ENCODE measurements around the gene NAP1L4. TPM values are rescaled to one million over a fixed set of nuclear protein-coding genes. Genes with fewer than 3 reads are reported as not detected.
A peak's percentile ranks its signal among the peaks of the same experiment; 100 is the strongest.

NAP1L4 gene
- total and polyA plus RNA-seq, 3 experiments from 2014 or later: 163 to 280 (median 273) TPM

DNA sequence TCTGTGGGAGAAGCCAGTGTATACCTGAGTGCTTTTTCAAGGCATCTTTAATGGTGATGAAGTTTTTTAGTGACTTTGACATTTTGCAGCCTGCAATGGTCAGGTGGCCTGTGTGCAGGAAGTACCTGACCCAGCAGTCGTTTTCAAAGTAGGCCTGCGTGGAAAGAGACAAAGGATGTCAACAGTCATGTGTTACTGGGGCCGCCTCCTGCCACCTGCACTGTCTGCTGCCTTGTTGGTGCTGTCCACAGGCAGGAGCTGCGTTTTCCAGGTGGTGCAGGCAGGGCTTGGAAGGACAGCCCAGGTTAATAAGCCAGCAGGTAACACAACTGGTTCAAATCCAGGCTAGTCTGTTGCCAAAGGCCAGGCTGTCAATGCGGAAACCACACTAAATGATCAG lies 26.5 kb upstream of the NAP1L4 start:
- Histone ChIP-seq H3K9me3 (ENCODE audit: low read length) (no peaks in the 10 kb centered on the region), H3K4me3 (ENCODE audit: low read length) (no peak overlapping the region), H3K36me3 (ENCODE audit: insufficient read depth, low read length) (peaks cover 27% of the 10 kb centered on the region), H3K27me3 (ENCODE audit: insufficient read depth, low read length, poor library complexity, severe bottlenecking) (no peaks in the 10 kb centered on the region), H3K4me1 (ENCODE audit: insufficient read depth, low read length) (peaks cover 57% of the 10 kb centered on the region), H3K27ac (ENCODE audit: low read depth, low read length) (no peak overlapping the region)
- Mint-ChIP-seq H3K4me3 (peak overlapping the region in 2 of 7 donors; percentile 20 to 36), H3K9me3 (no peaks in the 10 kb centered on the region), H3K27me3 (no peaks in the 10 kb centered on the region), H3K4me1 (peaks cover 41 to 84% (median 70%) of the 10 kb centered on the region in 3 donors), H3K36me3 (peaks cover 0 to 65% (median 5%) of the 10 kb centered on the region in 3 donors), H3K27ac (peak overlapping the region; percentile 33 to 95 (median 52))
- DNase-seq: no peak
- ChIA-PET CTCF (interaction anchor here (1.4 kb wide), 1 partner anchor 43 kb away, joined by 5 read pairs; no protein-coding TSS in a partner anchor), POLR2A (no interaction called here)

DNA sequence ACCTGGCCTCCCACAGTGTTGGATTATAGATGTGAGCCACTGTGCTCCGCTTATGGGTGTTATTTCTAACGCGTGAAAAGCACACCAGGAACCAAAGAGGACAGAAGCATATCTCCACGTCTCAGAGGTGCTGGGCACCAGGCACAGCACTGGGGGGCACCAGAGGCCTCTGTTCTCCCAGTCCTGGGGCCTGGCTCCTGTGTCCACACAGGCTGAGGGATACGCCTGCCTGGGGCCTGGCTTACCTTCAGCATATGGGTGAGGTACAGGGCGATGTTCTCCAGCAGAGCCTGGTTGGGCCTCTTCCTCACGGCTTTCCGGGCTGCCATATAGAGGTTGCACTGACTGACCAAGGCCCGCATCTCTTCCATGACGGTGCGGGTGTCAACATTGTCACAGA lies 24.7 kb upstream of the NAP1L4 start:
- CTCF ChIA-PET: interaction anchor here (4.9 kb wide), 1 partner anchor 26 kb away, joined by 43 read pairs; the partner anchor contains the start of gene NAP1L4

DNA sequence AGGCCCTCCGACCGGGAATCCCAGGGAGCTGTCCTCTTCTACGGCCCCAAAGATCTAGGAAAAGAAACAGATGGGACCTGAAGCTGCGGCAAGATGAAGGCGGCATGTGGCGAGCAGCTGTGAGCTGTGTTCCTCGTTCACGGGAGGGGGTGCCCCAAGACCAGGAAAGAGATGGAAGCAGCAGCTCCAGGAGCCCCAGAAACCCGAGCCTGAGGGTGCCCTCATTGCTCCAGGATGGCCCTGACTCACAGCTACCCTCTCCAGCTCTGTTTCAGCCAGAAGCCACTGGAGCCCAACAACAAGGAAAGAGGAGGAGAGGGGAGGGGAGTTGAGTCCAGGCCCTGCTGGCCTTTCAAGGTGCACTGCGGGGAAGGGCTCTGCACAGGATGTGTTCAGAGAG lies 23.7 kb upstream of the NAP1L4 start:
- Histone ChIP-seq H3K27ac (ENCODE audit: low read depth, low read length) (no peak overlapping the region), H3K36me3 (ENCODE audit: insufficient read depth, low read length) (peaks cover 27% of the 10 kb centered on the region), H3K9me3 (ENCODE audit: low read length) (no peaks in the 10 kb centered on the region), H3K4me1 (ENCODE audit: insufficient read depth, low read length) (peaks cover 45% of the 10 kb centered on the region), H3K27me3 (ENCODE audit: insufficient read depth, low read length, poor library complexity, severe bottlenecking) (no peaks in the 10 kb centered on the region), H3K4me3 (ENCODE audit: low read length) (no peak overlapping the region)
- POLR2A ChIA-PET: interaction anchor here (3.2 kb wide), 1 partner anchor 26 kb away, joined by 54 read pairs; the partner anchor contains the start of gene NAP1L4
- Mint-ChIP-seq H3K36me3 (peaks cover 0 to 70% (median 5%) of the 10 kb centered on the region in 3 donors), H3K27ac (peak overlapping the region in 6 of 8 donors; percentile 74 to 91 (median 88)), H3K4me3 (no peak overlapping the region), H3K9me3 (no peaks in the 10 kb centered on the region), H3K27me3 (no peaks in the 10 kb centered on the region), H3K4me1 (peaks cover 29 to 74% (median 51%) of the 10 kb centered on the region in 3 donors)
- no peak for DNase-seq
- CTCF ChIA-PET: interaction anchor here (0.9 to 4.9 kb wide), 7 partner anchors 19 to 483 kb away, joined by 3 to 43 read pairs (median 6); partner anchors contain the start of gene NAP1L4

More for the DNA sequence above, 24.7 kb upstream of the NAP1L4 start:
- H3K4me3 Mint-ChIP-seq: peak overlapping the region in 1 of 7 donors; percentile 39
- peaks cover 0 to 63% (median 5%) of the 10 kb centered on the region in 3 donors for H3K36me3 Mint-ChIP-seq
- H3K9me3 ChIP-seq (ENCODE audit: low read length): no peaks in the 10 kb centered on the region
- H3K27ac Mint-ChIP-seq: peak overlapping the region; percentile 29 to 92 (median 62)
- peaks cover 27% of the 10 kb centered on the region for H3K36me3 ChIP-seq (ENCODE audit: insufficient read depth, low read length)
- H3K9me3 Mint-ChIP-seq: no peaks in the 10 kb centered on the region
- no peak overlapping the region for H3K4me3 ChIP-seq (ENCODE audit: low read length)
- H3K27me3 Mint-ChIP-seq: no peaks in the 10 kb centered on the region
- no peaks in the 10 kb centered on the region for H3K27me3 ChIP-seq (ENCODE audit: insufficient read depth, low read length, poor library complexity, severe bottlenecking)
- H3K4me1 ChIP-seq (ENCODE audit: insufficient read depth, low read length): peaks cover 48% of the 10 kb centered on the region
- H3K4me1 Mint-ChIP-seq: peaks cover 32 to 82% (median 61%) of the 10 kb centered on the region in 3 donors
- POLR2A ChIA-PET: interaction anchor here (3.2 kb wide), 1 partner anchor 27 kb away, joined by 54 read pairs; the partner anchor contains the start of gene NAP1L4
- no peak for DNase-seq
- no peak overlapping the region for H3K27ac ChIP-seq (ENCODE audit: low read depth, low read length)

DNA sequence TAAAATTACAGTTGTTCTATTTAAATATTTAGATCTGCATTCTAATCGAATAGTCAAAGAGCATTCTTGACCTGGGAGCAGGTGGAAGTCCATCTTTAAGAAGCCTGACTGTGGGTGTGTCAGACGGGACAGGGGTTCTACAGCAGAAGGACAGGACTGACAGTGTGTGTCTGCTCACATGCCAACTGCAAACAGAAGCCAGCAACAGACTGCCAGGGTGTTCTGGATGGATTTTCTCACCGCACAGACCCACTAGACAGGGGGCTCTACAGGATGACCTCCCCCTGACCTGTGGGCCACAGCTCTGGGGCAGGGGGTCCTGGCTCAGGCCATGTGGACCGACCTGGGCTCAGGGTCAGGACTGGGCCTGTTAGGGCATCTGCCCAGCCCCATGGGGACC lies 22.8 kb upstream of the NAP1L4 start:
- peak overlapping the region; percentile 33 for H3K4me3 ChIP-seq (ENCODE audit: low read length)
- Mint-ChIP-seq H3K27ac (peak overlapping the region; percentile 72 to 91 (median 88)), H3K27me3 (no peaks in the 10 kb centered on the region), H3K4me3 (peak overlapping the region in 6 of 7 donors; percentile 57 to 76 (median 72)), H3K36me3 (peaks cover 0 to 71% (median 5%) of the 10 kb centered on the region in 3 donors), H3K9me3 (no peaks in the 10 kb centered on the region), H3K4me1 (peaks cover 28 to 74% (median 52%) of the 10 kb centered on the region in 3 donors)
- H3K9me3 ChIP-seq (ENCODE audit: low read length): no peaks in the 10 kb centered on the region
- peaks cover 23% of the 10 kb centered on the region for H3K36me3 ChIP-seq (ENCODE audit: insufficient read depth, low read length)
- POLR2A ChIA-PET: interaction anchor here (0.6 to 3.2 kb wide), 7 partner anchors 11 to 85 kb away, joined by 3 to 54 read pairs (median 3); partner anchors contain the start of genes CARS1, NAP1L4 and PHLDA2
- peaks cover 45% of the 10 kb centered on the region for H3K4me1 ChIP-seq (ENCODE audit: insufficient read depth, low read length)
- CTCF ChIA-PET: interaction anchor here (0.7 to 4.9 kb wide), 17 partner anchors 8 to 482 kb away, joined by 3 to 43 read pairs (median 3); partner anchors contain the start of genes CARS1 and NAP1L4
- peak in 1 of 5 donors; percentile 45 for DNase-seq
- no peaks in the 10 kb centered on the region for H3K27me3 ChIP-seq (ENCODE audit: insufficient read depth, low read length, poor library complexity, severe bottlenecking)
- no peak overlapping the region for H3K27ac ChIP-seq (ENCODE audit: low read depth, low read length)

DNA sequence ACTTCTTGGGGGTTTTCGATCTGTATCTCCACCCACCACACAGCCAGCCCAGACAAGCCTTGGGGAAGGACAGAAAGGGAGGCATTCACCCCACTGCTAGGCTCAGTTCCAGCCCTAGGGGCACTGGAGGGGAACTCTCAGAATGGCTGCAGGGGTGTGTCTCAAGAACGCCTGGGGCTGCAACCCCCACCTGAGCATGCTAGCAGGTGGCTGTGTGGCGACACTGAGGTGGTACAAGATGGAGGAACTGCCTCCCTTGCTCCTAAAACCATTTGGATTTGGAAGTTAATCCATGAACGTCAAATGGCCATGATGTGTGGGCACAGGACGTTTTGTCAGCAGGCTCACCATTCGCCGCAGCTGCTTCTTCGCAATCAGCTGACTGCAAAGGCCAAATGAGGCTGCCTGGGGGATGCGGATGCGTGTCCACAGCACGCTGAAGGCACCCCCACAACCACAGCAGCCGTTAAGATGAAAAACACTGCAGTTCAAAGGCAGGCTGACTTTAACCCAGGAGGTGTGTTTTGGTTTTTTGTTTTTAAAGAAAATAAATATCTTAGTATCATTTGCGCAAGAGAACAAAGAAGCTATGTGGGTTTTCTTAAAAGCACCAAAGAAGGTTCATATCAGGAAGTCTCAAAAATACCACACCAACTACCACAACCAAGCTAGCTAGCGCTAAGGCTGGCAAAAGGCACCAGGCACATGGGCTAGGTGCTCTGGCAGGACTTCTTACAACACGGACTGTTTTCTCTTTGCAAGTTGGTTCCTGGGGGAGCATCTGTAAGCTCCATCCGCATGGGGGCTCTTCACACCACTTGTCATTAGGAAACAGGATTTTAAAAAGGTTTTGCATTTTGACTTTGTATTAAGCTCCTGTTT lies 22.2 kb upstream of the NAP1L4 start:
- H3K9me3 Mint-ChIP-seq: no peaks in the 10 kb centered on the region
- H3K36me3 Mint-ChIP-seq: peaks cover 0 to 72% (median 7%) of the 10 kb centered on the region in 3 donors
- peaks cover 28 to 81% (median 57%) of the 10 kb centered on the region in 3 donors for H3K4me1 Mint-ChIP-seq
- Histone ChIP-seq H3K27ac (ENCODE audit: low read depth, low read length) (no peak overlapping the region), H3K4me3 (ENCODE audit: low read length) (peak overlapping the region; percentile 58), H3K4me1 (ENCODE audit: insufficient read depth, low read length) (peaks cover 45% of the 10 kb centered on the region), H3K27me3 (ENCODE audit: insufficient read depth, low read length, poor library complexity, severe bottlenecking) (no peaks in the 10 kb centered on the region), H3K9me3 (ENCODE audit: low read length) (no peaks in the 10 kb centered on the region), H3K36me3 (ENCODE audit: insufficient read depth, low read length) (peaks cover 22% of the 10 kb centered on the region)
- peak; percentile 53 to 95 (median 88) for DNase-seq
- ChIA-PET CTCF (interaction anchor here (0.7 to 4.9 kb wide), 16 partner anchors 8 to 481 kb away, joined by 3 to 43 read pairs (median 3); partner anchors contain the start of genes CARS1 and NAP1L4), POLR2A (interaction anchor here (0.6 to 3.2 kb wide), 8 partner anchors 11 to 85 kb away, joined by 3 to 54 read pairs (median 4); partner anchors contain the start of genes CARS1, NAP1L4 and PHLDA2)
- H3K27me3 Mint-ChIP-seq: no peaks in the 10 kb centered on the region
- peak overlapping the region; percentile 6 to 76 (median 71) for H3K4me3 Mint-ChIP-seq
- peak overlapping the region; percentile 74 to 91 (median 88) for H3K27ac Mint-ChIP-seq

DNA sequence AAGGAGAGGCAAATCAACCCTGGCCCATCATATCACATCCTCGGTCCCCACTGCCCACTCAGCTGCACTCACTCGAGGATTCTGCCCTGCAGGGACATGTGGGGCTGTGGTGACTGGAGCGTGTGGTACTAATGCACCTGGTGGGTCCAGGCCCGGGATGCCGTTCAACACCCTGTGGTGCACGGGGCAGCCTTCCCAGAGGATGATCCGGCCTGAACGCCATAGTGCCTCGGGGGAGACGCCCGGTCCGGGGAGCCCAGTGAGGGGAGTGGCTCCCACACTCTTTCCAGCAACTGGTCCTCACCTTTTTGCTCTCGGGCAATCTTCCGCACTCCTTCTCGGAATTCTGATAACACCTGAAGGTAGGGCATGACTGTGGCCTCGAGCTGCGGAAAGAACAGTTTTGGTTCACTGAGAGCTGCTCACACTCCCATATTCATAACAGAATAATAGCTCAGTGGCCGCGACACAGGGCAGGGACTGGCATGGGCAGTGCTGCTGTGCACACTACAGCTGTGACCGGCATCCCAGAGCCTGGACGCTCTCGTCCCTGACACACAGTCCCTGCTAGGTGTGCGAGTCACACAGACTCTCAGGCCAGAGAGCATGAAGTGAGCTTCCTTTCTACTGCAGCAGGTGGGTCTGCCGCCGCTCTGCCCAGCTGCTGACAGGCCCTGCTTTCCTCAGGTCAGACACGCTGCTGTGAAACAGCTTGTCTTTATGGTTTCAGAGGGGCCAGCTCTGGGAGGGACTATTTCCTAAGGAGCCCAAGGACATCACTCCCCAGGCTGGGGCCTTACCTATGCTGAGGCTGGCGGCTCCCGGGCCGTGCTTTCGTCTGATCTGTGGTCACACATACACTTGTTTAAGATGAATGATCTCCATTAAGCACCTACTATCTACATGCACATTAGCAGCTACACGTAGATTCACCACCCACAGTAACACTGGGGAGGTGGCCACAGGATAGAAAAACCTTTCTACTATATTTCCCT lies 20.1 kb upstream of the NAP1L4 start:
- H3K27ac Mint-ChIP-seq: peak overlapping the region in 5 of 8 donors; percentile 35 to 68 (median 56)
- H3K4me3 ChIP-seq (ENCODE audit: low read length): no peak overlapping the region
- no peaks in the 10 kb centered on the region for H3K9me3 ChIP-seq (ENCODE audit: low read length)
- H3K4me1 Mint-ChIP-seq: peaks cover 24 to 82% (median 58%) of the 10 kb centered on the region in 3 donors
- no peaks in the 10 kb centered on the region for H3K27me3 ChIP-seq (ENCODE audit: insufficient read depth, low read length, poor library complexity, severe bottlenecking)
- H3K4me1 ChIP-seq (ENCODE audit: insufficient read depth, low read length): peaks cover 38% of the 10 kb centered on the region
- peak overlapping the region in 1 of 7 donors; percentile 32 for H3K4me3 Mint-ChIP-seq
- H3K9me3 Mint-ChIP-seq: no peaks in the 10 kb centered on the region
- no peaks in the 10 kb centered on the region for H3K27me3 Mint-ChIP-seq
- H3K27ac ChIP-seq (ENCODE audit: low read depth, low read length): no peak overlapping the region
- ChIA-PET CTCF (interaction anchor here (1.0 to 4.9 kb wide), 5 partner anchors 9 to 480 kb away, joined by 3 to 43 read pairs (median 4); partner anchors contain the start of gene NAP1L4), POLR2A (interaction anchor here (0.6 to 1.0 kb wide), 2 partner anchors 9 to 23 kb away, joined by 3 to 4 read pairs; no protein-coding TSS in a partner anchor)
- peaks cover 6% of the 10 kb centered on the region for H3K36me3 ChIP-seq (ENCODE audit: insufficient read depth, low read length)
- H3K36me3 Mint-ChIP-seq: peaks cover 0 to 67% (median 7%) of the 10 kb centered on the region in 3 donors
- DNase-seq: peak in 1 of 5 donors; percentile 43

Measured in CD8-positive, alpha-beta memory T cell (primary cell).